ENCODE measurements around the gene SLC52A3. TPM values are rescaled to one million over a fixed set of nuclear protein-coding genes. Genes with fewer than 3 reads are reported as not detected.
"Not testable (repeated sequence)": the region's sequence is repeated elsewhere in the genome, so short reads cannot be mapped to it uniquely, and the experiment has no call there.

SLC52A3 gene
- polyA plus RNA-seq, 1 experiment: not detected

GRCh38 chr20:730005-730404 lies 38.3 kb downstream of the SLC52A3 start:
- H3K36me3 ChIP-seq (ENCODE audit: control insufficient read depth, insufficient read depth, low read length): no peaks in the 10 kb centered on the region
- no peak for DNase-seq (ENCODE audit: low read depth)
- no peak overlapping the region for H3K4me3 ChIP-seq (ENCODE audit: low read depth, low read length)
- no peak for TF ChIP-seq CTCF (IDR thresholded peaks at IDR 0.05; ENCODE audit: insufficient read depth, low read depth, low read length)
- ChIA-PET POLR2A (no interaction called here), CTCF (interaction anchor here (0.8 to 4.9 kb wide), 2 partner anchors 9 to 62 kb away, joined by 3 to 24 read pairs; no protein-coding TSS in a partner anchor)
- H3K27me3 ChIP-seq (ENCODE audit: control insufficient read depth, insufficient read depth, low read length): peaks cover 21% of the 10 kb centered on the region

- Histone ChIP-seq H3K4me3 (ENCODE audit: low read depth, low read length) (peak overlapping the region; percentile 33), H3K27me3 (ENCODE audit: control insufficient read depth, insufficient read depth, low read length) (peaks cover 24% of the 10 kb centered on the region), H3K36me3 (ENCODE audit: control insufficient read depth, insufficient read depth, low read length) (no peaks in the 10 kb centered on the region)
- no peak for DNase-seq (ENCODE audit: low read depth)
- TF ChIP-seq CTCF (IDR thresholded peaks at IDR 0.05; ENCODE audit: insufficient read depth, low read depth, low read length): peak; percentile 64
- CTCF ChIA-PET: interaction anchor here (0.9 to 4.9 kb wide), 10 partner anchors 8 to 370 kb away, joined by 3 to 24 read pairs (median 4); partner anchors contain the start of gene SCRT2
- POLR2A ChIA-PET: no interaction called here
Measured at GRCh38 chr20:728256-728944, 39.9 kb downstream of the SLC52A3 start.

GRCh38 chr20:726160-726559 lies 42.1 kb downstream of the SLC52A3 start:
- H3K4me3 ChIP-seq (ENCODE audit: low read depth, low read length): no peak overlapping the region
- DNase-seq (ENCODE audit: low read depth): no peak
- POLR2A ChIA-PET: no interaction called here
- CTCF ChIA-PET: interaction anchor here (2.0 to 4.9 kb wide), 2 partner anchors 13 to 165 kb away, joined by 7 to 24 read pairs; no protein-coding TSS in a partner anchor
- TF ChIP-seq CTCF (IDR thresholded peaks at IDR 0.05; ENCODE audit: insufficient read depth, low read depth, low read length): no peak
- H3K27me3 ChIP-seq (ENCODE audit: control insufficient read depth, insufficient read depth, low read length): peaks cover 24% of the 10 kb centered on the region
- H3K36me3 ChIP-seq (ENCODE audit: control insufficient read depth, insufficient read depth, low read length): no peaks in the 10 kb centered on the region

- Histone ChIP-seq H3K36me3 (ENCODE audit: control insufficient read depth, insufficient read depth, low read length) (no peaks in the 10 kb centered on the region), H3K27me3 (ENCODE audit: control insufficient read depth, insufficient read depth, low read length) (peaks cover 26% of the 10 kb centered on the region), H3K4me3 (ENCODE audit: low read depth, low read length) (no peak overlapping the region)
- no peak for TF ChIP-seq CTCF (IDR thresholded peaks at IDR 0.05; ENCODE audit: insufficient read depth, low read depth, low read length)
- ChIA-PET CTCF (interaction anchor here (2.0 to 4.9 kb wide), 2 partner anchors 14 to 165 kb away, joined by 7 to 24 read pairs; no protein-coding TSS in a partner anchor), POLR2A (no interaction called here)
- DNase-seq (ENCODE audit: low read depth): no peak
Measured at GRCh38 chr20:725491-725890, 42.8 kb downstream of the SLC52A3 start.

GRCh38 chr20:724797-725196 lies 43.5 kb downstream of the SLC52A3 start:
- DNase-seq (ENCODE audit: low read depth); H3K36me3 ChIP-seq (ENCODE audit: control insufficient read depth, insufficient read depth, low read length); POLR2A ChIA-PET; H3K4me3 ChIP-seq (ENCODE audit: low read depth, low read length): not testable (repeated sequence)
- CTCF ChIA-PET: interaction anchor here (4.9 kb wide), 1 partner anchor 15 kb away, joined by 24 read pairs; no protein-coding TSS in a partner anchor
- H3K27me3 ChIP-seq (ENCODE audit: control insufficient read depth, insufficient read depth, low read length): peaks cover 28% of the 10 kb centered on the region
